OCI-LY1 (cell line): Measurements from ENCODE around the gene CCDC141.

Experiments used
- EZH2 ChIP-seq: fragments of 200-600 bp; sonication (generic), shearing (Covaris generic); IDR thresholded peaks from 2 replicates; pipeline ENCODE4 v1.8.0; 2017; ENCODE audit warnings: borderline replicate concordance, mixed run types, mild to moderate bottlenecking, antibody characterized with exemption, low read length, moderate library complexity, mixed read lengths
- TF ChIP-seq, protein P1 (sequence below): fragments of 200-600 bp; sonication (generic), shearing (Covaris generic); IDR thresholded peaks from 2 replicates; pipeline ENCODE4 v1.5.1; 2017; ENCODE audit warnings: mild to moderate bottlenecking, antibody characterized with exemption, low read length, moderate library complexity, mixed read lengths

DNA sequence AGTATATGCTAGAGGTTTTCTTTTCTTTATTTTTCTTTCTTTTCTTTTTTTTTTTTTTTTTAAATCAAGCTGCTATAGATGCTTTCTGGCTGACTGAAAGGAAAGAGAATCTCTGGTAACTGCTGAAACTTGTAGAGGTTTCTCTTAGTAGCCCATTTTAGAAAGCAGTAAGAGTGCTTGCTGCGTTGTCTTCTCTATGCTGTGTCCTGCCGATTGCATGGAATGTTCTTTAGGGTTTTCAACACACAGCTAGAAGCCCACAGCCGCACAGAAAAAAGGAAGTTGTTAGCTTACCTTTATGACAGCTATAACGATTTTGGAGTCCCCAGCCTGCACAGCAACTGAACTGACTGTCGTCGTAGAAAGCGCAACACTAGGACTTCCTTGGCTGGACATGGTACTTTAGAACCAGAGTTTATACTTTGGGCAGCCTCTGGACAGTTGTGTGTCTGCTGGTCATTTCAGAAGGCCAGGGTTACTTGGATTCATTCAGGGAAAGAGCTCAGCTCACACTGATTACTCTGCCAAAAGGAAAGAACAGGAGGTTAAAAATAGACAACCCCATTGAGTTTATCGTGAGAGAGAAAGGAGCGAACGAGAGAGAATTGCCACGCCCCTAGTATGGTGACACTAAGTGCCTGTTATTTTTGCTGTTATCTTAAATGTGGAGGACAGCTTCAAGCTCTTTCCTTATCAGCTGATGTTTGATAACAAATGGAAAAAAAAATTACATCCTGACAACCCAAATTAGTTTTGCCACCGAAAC, at the start of gene CCDC141:
- no peak for TF ChIP-seq EZH2
- TF ChIP-seq, protein P1, sequence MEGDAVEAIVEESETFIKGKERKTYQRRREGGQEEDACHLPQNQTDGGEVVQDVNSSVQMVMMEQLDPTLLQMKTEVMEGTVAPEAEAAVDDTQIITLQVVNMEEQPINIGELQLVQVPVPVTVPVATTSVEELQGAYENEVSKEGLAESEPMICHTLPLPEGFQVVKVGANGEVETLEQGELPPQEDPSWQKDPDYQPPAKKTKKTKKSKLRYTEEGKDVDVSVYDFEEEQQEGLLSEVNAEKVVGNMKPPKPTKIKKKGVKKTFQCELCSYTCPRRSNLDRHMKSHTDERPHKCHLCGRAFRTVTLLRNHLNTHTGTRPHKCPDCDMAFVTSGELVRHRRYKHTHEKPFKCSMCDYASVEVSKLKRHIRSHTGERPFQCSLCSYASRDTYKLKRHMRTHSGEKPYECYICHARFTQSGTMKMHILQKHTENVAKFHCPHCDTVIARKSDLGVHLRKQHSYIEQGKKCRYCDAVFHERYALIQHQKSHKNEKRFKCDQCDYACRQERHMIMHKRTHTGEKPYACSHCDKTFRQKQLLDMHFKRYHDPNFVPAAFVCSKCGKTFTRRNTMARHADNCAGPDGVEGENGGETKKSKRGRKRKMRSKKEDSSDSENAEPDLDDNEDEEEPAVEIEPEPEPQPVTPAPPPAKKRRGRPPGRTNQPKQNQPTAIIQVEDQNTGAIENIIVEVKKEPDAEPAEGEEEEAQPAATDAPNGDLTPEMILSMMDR: no peak
